H1 (cell line): ENCODE data around the gene RASGRF1. TPM values are rescaled to one million over a fixed set of nuclear protein-coding genes. Genes with fewer than 3 reads are reported as not detected.

Experiments
- CTCF ChIA-PET: fragments of 300-600 bp; sonication (Branson Sonifier 250); formaldehyde crosslinking; loops from one replicate; lab custom pipeline; 2021; ENCODE audit not compliant: partially characterized antibody; lab: Charles Lee
- POLR2A ChIA-PET: fragments of 300-600 bp; sonication (Branson Sonifier 250); formaldehyde crosslinking; loops from one replicate; lab custom pipeline; 2021; ENCODE audit warnings: inconsistent platforms; ENCODE audit not compliant: partially characterized antibody; lab: Charles Lee
- DNase-seq, 2 experiments: peaks; one replicate each; pipeline versions ENCODE4 v3.0.0 to v3.0.0-alpha.2; 2010 to 2022; ENCODE audit warnings: low spot score in 2 of 2, low read depth in 1 of 2, mixed read lengths in 1 of 2
- FAIRE-seq: peaks from 2 replicates; lab custom pipeline; 2011; peaks lifted over from hg19 to GRCh38; lab: Jason Lieb, UNC
- H2AFZ ChIP-seq: 2 replicates; pipeline ENCODE4 v1.8.1; 2012; ENCODE audit warnings: low read length, inconsistent platforms
- H2AK5ac ChIP-seq: 2 replicates; pipeline ENCODE4 v1.6.1; 2013; ENCODE audit warnings: low read depth, low read length
- H2BK120ac ChIP-seq: replicated peaks from 2 replicates; pipeline ENCODE3; 2013; ENCODE audit warnings: low read depth, low read length, inconsistent platforms
- H2BK12ac ChIP-seq: 2 replicates; pipeline ENCODE4 v1.6.1; 2013; ENCODE audit warnings: low read depth, low read length
- H2BK15ac ChIP-seq: 2 replicates; pipeline ENCODE4 v1.6.1; 2013; ENCODE audit warnings: low read length
- H2BK20ac ChIP-seq: 2 replicates; pipeline ENCODE4 v1.6.1; 2013; ENCODE audit warnings: low read length
- H2BK5ac ChIP-seq: 2 replicates; pipeline ENCODE4 v1.6.1; 2013; ENCODE audit warnings: low read depth, low read length
- H3K14ac ChIP-seq: 2 replicates; pipeline ENCODE4 v1.6.1; 2013; ENCODE audit warnings: inconsistent platforms; ENCODE audit not compliant: insufficient read length
- H3K18ac ChIP-seq: 2 replicates; pipeline ENCODE4 v1.6.1; 2013; ENCODE audit warnings: low read length; ENCODE audit errors: extremely low read depth
- H3K23ac ChIP-seq: 2 replicates; pipeline ENCODE4 v1.6.1; 2013; ENCODE audit warnings: inconsistent platforms; ENCODE audit not compliant: insufficient read length
- H3K23me2 ChIP-seq: 2 replicates; pipeline ENCODE4 v1.6.1; 2013; ENCODE audit warnings: low read depth, low read length
- H3K27ac ChIP-seq: 2 replicates; pipeline ENCODE4 v1.6.1; 2011; ENCODE audit warnings: low read depth, low read length, inconsistent platforms
- H3K27me3 ChIP-seq, 4 experiments: replicated peaks in 1 of 4; 1 replicate in 1 of 4; 2 replicates in 3 of 4; pipeline versions ENCODE4 v1.6.1 to v1.8.1; 2011 to 2013; ENCODE audit warnings: low read length in 3 of 4, mild to moderate bottlenecking in 3 of 4, inconsistent platforms in 2 of 4, mixed read lengths in 2 of 4, moderate library complexity in 1 of 4; ENCODE audit not compliant: control insufficient read depth in 3 of 4, insufficient read depth in 3 of 4; ENCODE audit errors: extremely low read depth in 1 of 4
- H3K36me3 ChIP-seq, 4 experiments: 2 replicates each; pipeline versions ENCODE4 v1.6.1 to v1.8.1; 2011 to 2013; ENCODE audit warnings: mild to moderate bottlenecking in 4 of 4, low read length in 3 of 4, moderate library complexity in 2 of 4, control low read depth in 1 of 4, inconsistent platforms in 1 of 4; ENCODE audit not compliant: insufficient read depth in 4 of 4, control insufficient read depth in 2 of 4
- H3K4ac ChIP-seq: replicated peaks from 2 replicates; pipeline ENCODE3; 2013; ENCODE audit warnings: low read length, low read depth, mixed read lengths, inconsistent platforms; ENCODE audit not compliant: insufficient read length
- H3K4me1 ChIP-seq, 4 experiments: replicated peaks in 1 of 4; 1 replicate in 1 of 4; 2 replicates in 3 of 4; pipeline versions ENCODE4 v1.6.1 to v1.8.1; 2011 to 2013; ENCODE audit warnings: low read length in 3 of 4, inconsistent platforms in 2 of 4, mixed read lengths in 1 of 4; ENCODE audit not compliant: insufficient read depth in 4 of 4, control insufficient read depth in 3 of 4
- H3K4me2 ChIP-seq, 2 experiments: 2 replicates each; pipeline versions ENCODE4 v1.6.1 to v1.8.1; 2011 to 2013; ENCODE audit warnings: low read depth in 2 of 2, low read length in 2 of 2, control low read depth in 1 of 2, inconsistent platforms in 1 of 2, mild to moderate bottlenecking in 1 of 2; ENCODE audit not compliant: insufficient read depth in 1 of 2
- H3K4me3 ChIP-seq, 4 experiments: fragments of 200-600, 300-600 bp in 1 of 4; sonication (generic), shearing (Covaris generic), sonication (Bioruptor Twin) in 1 of 4; 2 replicates each; pipeline versions ENCODE4 v1.5.1 to v1.8.1; 2011 to 2016; ENCODE audit warnings: low read length in 4 of 4, low read depth in 3 of 4, control low read depth in 2 of 4, inconsistent platforms in 2 of 4, mild to moderate bottlenecking in 2 of 4, mixed read lengths in 1 of 4, moderate library complexity in 1 of 4; ENCODE audit not compliant: insufficient read depth in 2 of 4; ENCODE audit errors: extremely low read depth in 1 of 4
- H3K56ac ChIP-seq: replicated peaks from 2 replicates; pipeline ENCODE3; 2013; ENCODE audit warnings: low read depth, mild to moderate bottlenecking, mixed read lengths, low read length, inconsistent platforms; ENCODE audit not compliant: insufficient read length
- H3K79me1 ChIP-seq: 2 replicates; pipeline ENCODE4 v1.6.1; 2013; ENCODE audit warnings: low read depth, low read length, control low read depth
- H3K79me2 ChIP-seq, 2 experiments: 2 replicates each; pipeline versions ENCODE4 v1.6.1 to v1.8.1; 2012 to 2013; ENCODE audit warnings: low read length in 2 of 2, mild to moderate bottlenecking in 2 of 2, inconsistent platforms in 1 of 2; ENCODE audit not compliant: insufficient read depth in 2 of 2, control insufficient read depth in 1 of 2
- H3K9ac ChIP-seq, 4 experiments: replicated peaks in 1 of 4; 1 replicate in 1 of 4; 2 replicates in 3 of 4; pipeline versions ENCODE4 v1.6.1 to v1.8.1; 2011 to 2013; ENCODE audit warnings: low read depth in 3 of 4, low read length in 3 of 4, control low read depth in 2 of 4, mild to moderate bottlenecking in 2 of 4, moderate library complexity in 2 of 4, inconsistent platforms in 1 of 4; ENCODE audit errors: extremely low read depth in 1 of 4
- H3K9me3 ChIP-seq, 2 experiments: 2 replicates each; pipeline versions ENCODE4 v1.6.1 to v1.8.1; 2012 to 2013; ENCODE audit warnings: mild to moderate bottlenecking in 2 of 2, moderate library complexity in 2 of 2, control low read depth in 1 of 2, inconsistent platforms in 1 of 2, low read depth in 1 of 2, low read length in 1 of 2, mixed read lengths in 1 of 2; ENCODE audit not compliant: insufficient read depth in 2 of 2
- H4K20me1 ChIP-seq, 2 experiments: replicated peaks in 1 of 2; 2 replicates each; pipeline versions ENCODE3 to v1.8.1; 2011 to 2013; ENCODE audit warnings: inconsistent platforms in 2 of 2, low read length in 2 of 2, mild to moderate bottlenecking in 1 of 2; ENCODE audit not compliant: insufficient read depth in 2 of 2, control insufficient read depth in 1 of 2
- H4K5ac ChIP-seq: 2 replicates; pipeline ENCODE4 v1.6.1; 2013; ENCODE audit warnings: low read length, low read depth, mixed read lengths, inconsistent platforms; ENCODE audit not compliant: insufficient read length
- H4K8ac ChIP-seq: 2 replicates; pipeline ENCODE4 v1.8.0; 2013; ENCODE audit warnings: mild to moderate bottlenecking, moderate library complexity, low read length, inconsistent platforms; ENCODE audit not compliant: insufficient read depth; ENCODE audit errors: extremely low read depth
- H4K91ac ChIP-seq: replicated peaks from 2 replicates; pipeline ENCODE3; 2013; ENCODE audit warnings: low read length, mixed read lengths, inconsistent platforms; ENCODE audit not compliant: insufficient read length
- CREB1 ChIP-seq: IDR thresholded peaks from 2 replicates; pipeline ENCODE4 v1.6.1; 2012; ENCODE audit warnings: inconsistent platforms
- CTBP2 ChIP-seq: IDR thresholded peaks from 2 replicates; pipeline ENCODE4 v1.7.0; 2011; ENCODE audit warnings: borderline replicate concordance, mild to moderate bottlenecking, moderate library complexity, mixed read lengths, low read length; ENCODE audit not compliant: insufficient read depth, insufficient read length
- MAX ChIP-seq: IDR thresholded peaks from 2 replicates; pipeline ENCODE4 v1.6.1; 2012; ENCODE audit warnings: inconsistent platforms
- TBP ChIP-seq: IDR thresholded peaks from 2 replicates; pipeline ENCODE4 v1.6.1; 2011; ENCODE audit warnings: low read depth, low read length, improper control_type of control experiment
- TCF12 ChIP-seq: IDR thresholded peaks from 2 replicates; pipeline ENCODE4 v1.6.1; 2011; ENCODE audit warnings: low read depth, mild to moderate bottlenecking, low read length
- WGBS, 2 experiments: shearing (Covaris generic) in 1 of 2; methylation state at CpG; one replicate each; pipeline versions ENCODE4 v1.1.6 to v1.1.7; 2013 to 2015; ENCODE audit warnings: low lambda C conversion rate in 2 of 2, mixed read lengths in 2 of 2, inconsistent platforms in 1 of 2, low coverage in 1 of 2, missing lambda C conversion rate in 1 of 2; ENCODE audit not compliant: insufficient replicate concordance in 2 of 2, insufficient coverage in 1 of 2, insufficient read length in 1 of 2; ENCODE audit errors: extremely low coverage in 1 of 2, missing lambda C conversion rate in 1 of 2; 5-methylcytosine and 5-hydroxymethylcytosine counted together
- polyA plus RNA-seq, 7 experiments: library from polyadenylated mRNA; depleted of rRNA in 3 of 7; stranded (reverse) in 5 of 7; unstranded in 2 of 7; fragments of >200 nt in 5 of 7; fragments of 200-250 nt in 2 of 7; gene quantifications; 1 replicate in 5 of 7; 2 replicates in 1 of 7; 4 replicates in 1 of 7; pipeline versions ENCODE4 v1.2.1 to v1.2.3, GENCODE V29; 2011 to 2013; ENCODE audit warnings: missing spikeins in 2 of 7, mixed read lengths in 2 of 7
- total RNA-seq: library from RNA; stranded (reverse); fragmentation: NEBNext Ultra II Directional; extraction: Animal tissue kit (Norgen Biotek cat#: 25700); gene quantifications from 2 replicates; pipeline ENCODE4 v1.2.1, GENCODE V29; 2021
- TF ChIP-seq, protein P1 (sequence below): IDR thresholded peaks from 2 replicates; pipeline ENCODE4 v1.6.1; 2012; ENCODE audit warnings: low read length, inconsistent platforms
- TF ChIP-seq, protein P2 (sequence below): IDR thresholded peaks from 2 replicates; pipeline ENCODE4 v1.6.1; 2011; ENCODE audit warnings: low read length, improper control_type of control experiment

The RASGRF1 gene
- total and polyA plus RNA-seq, 2 of the 8 experiments (the other 6 are each of a cell fraction or from before 2014, with no cell fraction given), result 0.42 to 0.67 TPM

- peak overlapping the region; percentile 40; the same call in 1 of the 2 replicates for H2BK20ac ChIP-seq
- no peak overlapping the region for H3K4me2 ChIP-seq
- peak overlapping the region; percentile 94 for H4K91ac ChIP-seq
- no peaks in the 10 kb centered on the region; a peak in 2 of 7 replicates for H3K4me1 ChIP-seq
- no peak overlapping the region for H3K4me3 ChIP-seq
- H3K27me3 ChIP-seq, result peaks cover 0 to 13% (median 8%) of the 10 kb centered on the region in 4 experiments; a peak in 3 of 7 replicates
- H3K18ac ChIP-seq, result peak overlapping the region; percentile 91
- H2AFZ ChIP-seq, result peak overlapping the region; percentile 88
- ChIA-PET CTCF (interaction anchor here (0.6 to 8.1 kb wide), 44 partner anchors 9 to 360 kb away, joined by 3 to 123 read pairs (median 5); partner anchors contain the start of gene CTSH), POLR2A (interaction anchor here (0.7 to 4.5 kb wide), 10 partner anchors 10 to 95 kb away, joined by 3 to 20 read pairs (median 3); partner anchors contain the start of gene CTSH)
- H2BK120ac ChIP-seq, result peak overlapping the region; percentile 26
- H3K9ac ChIP-seq, result peak overlapping the region in 2 of 4 experiments; percentile 16 to 39; a peak in 2 of 7 replicates
- no peaks in the 10 kb centered on the region for H3K79me1 ChIP-seq
- H3K27ac ChIP-seq, result no peak overlapping the region
- no peak overlapping the region for H3K23ac ChIP-seq
- no peaks in the 10 kb centered on the region for H3K9me3 ChIP-seq
- H4K20me1 ChIP-seq, result no peaks in the 10 kb centered on the region
- DNase-seq (peak; percentile 69 to 79), FAIRE-seq (peak; percentile 86)
- peak overlapping the region; percentile 79; the same call in 1 of the 2 replicates for H2BK5ac ChIP-seq
- H2BK15ac ChIP-seq, result peak overlapping the region; percentile 94
- peak overlapping the region; percentile 99 for H2BK12ac ChIP-seq
- peak overlapping the region; percentile 12 for H3K4ac ChIP-seq
- H3K36me3 ChIP-seq, result no peaks in the 10 kb centered on the region
- H3K56ac ChIP-seq, result no peak overlapping the region
- 0 out of 2 replicates have a peak overlapping the region, but pooled peaks have one; percentile 89 for H2AK5ac ChIP-seq
- H4K8ac ChIP-seq, result peak overlapping the region; percentile 93; the same call in 1 of the 2 replicates
- 58% methylated on average over 16 of the region's 17 CpGs; no CpG with 5 or more reads in 1 of the 2 experiments for WGBS, 2 experiments
- H3K79me2 ChIP-seq, result no peaks in the 10 kb centered on the region
- H4K5ac ChIP-seq, result peak overlapping the region; percentile 34
- no peak overlapping the region for H3K14ac ChIP-seq
- no peaks in the 10 kb centered on the region for H3K23me2 ChIP-seq
- no peak for TF ChIP-seq TCF12
- TF ChIP-seq TBP, result no peak
- TF ChIP-seq CTBP2, result no peak
- TF ChIP-seq, protein P1, sequence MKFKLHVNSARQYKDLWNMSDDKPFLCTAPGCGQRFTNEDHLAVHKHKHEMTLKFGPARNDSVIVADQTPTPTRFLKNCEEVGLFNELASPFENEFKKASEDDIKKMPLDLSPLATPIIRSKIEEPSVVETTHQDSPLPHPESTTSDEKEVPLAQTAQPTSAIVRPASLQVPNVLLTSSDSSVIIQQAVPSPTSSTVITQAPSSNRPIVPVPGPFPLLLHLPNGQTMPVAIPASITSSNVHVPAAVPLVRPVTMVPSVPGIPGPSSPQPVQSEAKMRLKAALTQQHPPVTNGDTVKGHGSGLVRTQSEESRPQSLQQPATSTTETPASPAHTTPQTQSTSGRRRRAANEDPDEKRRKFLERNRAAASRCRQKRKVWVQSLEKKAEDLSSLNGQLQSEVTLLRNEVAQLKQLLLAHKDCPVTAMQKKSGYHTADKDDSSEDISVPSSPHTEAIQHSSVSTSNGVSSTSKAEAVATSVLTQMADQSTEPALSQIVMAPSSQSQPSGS, result no peak
- TF ChIP-seq, protein P2, sequence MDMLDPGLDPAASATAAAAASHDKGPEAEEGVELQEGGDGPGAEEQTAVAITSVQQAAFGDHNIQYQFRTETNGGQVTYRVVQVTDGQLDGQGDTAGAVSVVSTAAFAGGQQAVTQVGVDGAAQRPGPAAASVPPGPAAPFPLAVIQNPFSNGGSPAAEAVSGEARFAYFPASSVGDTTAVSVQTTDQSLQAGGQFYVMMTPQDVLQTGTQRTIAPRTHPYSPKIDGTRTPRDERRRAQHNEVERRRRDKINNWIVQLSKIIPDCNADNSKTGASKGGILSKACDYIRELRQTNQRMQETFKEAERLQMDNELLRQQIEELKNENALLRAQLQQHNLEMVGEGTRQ, result peak; percentile 55; the same call in 1 of the 2 replicates
- peak; percentile 100 for TF ChIP-seq MAX
- peak; percentile 66; the same call in 1 of the 2 replicates for TF ChIP-seq CREB1
Observed at GRCh38 chr15:78979456-78980320, 110.9 kb downstream of the RASGRF1 start.
